ENCODE results near the gene C11orf65.
"Not testable (repeated sequence)": the region's sequence is repeated elsewhere in the genome, so short reads cannot be mapped to it uniquely, and the experiment has no call there.

C11orf65 gene

DNA sequence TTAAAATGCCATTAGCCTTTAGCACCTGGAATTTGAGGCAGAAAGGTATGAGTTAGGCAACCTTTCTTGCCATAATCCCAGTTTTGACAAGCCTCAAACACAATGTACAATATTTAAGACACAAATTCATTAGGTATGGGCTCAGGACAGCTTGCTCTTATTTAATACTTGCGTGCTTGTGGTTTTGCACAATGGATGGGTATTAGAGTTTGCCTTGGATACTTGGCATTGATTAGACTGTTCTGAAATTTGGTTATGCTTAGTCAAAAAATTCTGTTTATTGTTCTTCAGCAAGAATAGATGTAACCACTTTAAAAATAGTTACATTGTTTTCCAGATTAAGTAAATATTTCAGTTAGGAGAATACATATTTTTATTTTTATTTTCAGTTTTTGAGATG, 5.4 kb upstream of the C11orf65 start:
- H3K4me1 ChIP-seq (ENCODE audit: insufficient read depth, insufficient read length): no peaks in the 10 kb centered on the region
- DNase-seq (ENCODE audit: low read depth, low spot score): no peak
- H3K9ac ChIP-seq (ENCODE audit: insufficient read length, low read depth): no peak overlapping the region
- TF ChIP-seq SUZ12 (IDR thresholded peaks at IDR 0.05; ENCODE audit: extremely low read depth, insufficient read depth, insufficient read length) (no peak), ZNF274 (IDR thresholded peaks at IDR 0.05; ENCODE audit: low read depth, low read length) (no peak), YY1 (IDR thresholded peaks at IDR 0.05; ENCODE audit: insufficient read depth, insufficient read length) (no peak)
- H3K27me3 ChIP-seq (ENCODE audit: insufficient read depth, insufficient read length): no peaks in the 10 kb centered on the region
- H3K36me3 ChIP-seq (ENCODE audit: insufficient read depth, insufficient read length, low read length): peaks cover 25% of the 10 kb centered on the region
- no peaks in the 10 kb centered on the region for H3K9me3 ChIP-seq (ENCODE audit: insufficient read depth, low read length)
- no peak overlapping the region for H3K4me3 ChIP-seq (ENCODE audit: insufficient read length, low read depth)

DNA sequence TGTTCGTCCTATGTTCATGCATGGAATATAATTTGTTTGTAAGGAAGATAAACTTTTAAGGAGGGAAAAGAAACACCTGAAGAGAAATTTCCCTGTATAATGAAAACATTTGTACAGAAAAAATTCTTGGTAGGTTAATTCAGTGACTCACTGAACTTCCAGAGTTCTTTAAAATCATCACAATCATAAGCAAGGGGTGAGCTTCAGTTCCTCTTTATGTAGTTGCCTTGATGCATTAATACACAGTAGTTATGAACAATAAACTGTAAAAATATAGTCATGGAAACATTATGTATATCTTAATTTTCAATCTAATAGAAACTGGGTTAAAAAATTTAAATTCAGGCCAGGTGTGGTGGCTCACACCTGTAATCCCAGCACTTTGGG, 1.1 kb upstream of the C11orf65 start:
- H3K9ac ChIP-seq (ENCODE audit: insufficient read length, low read depth): no peak overlapping the region
- TF ChIP-seq ZNF274 (IDR thresholded peaks at IDR 0.05; ENCODE audit: low read depth, low read length) (no peak), SUZ12 (IDR thresholded peaks at IDR 0.05; ENCODE audit: extremely low read depth, insufficient read depth, insufficient read length) (no peak), YY1 (IDR thresholded peaks at IDR 0.05; ENCODE audit: insufficient read depth, insufficient read length) (no peak)
- DNase-seq (ENCODE audit: low read depth, low spot score): no peak
- no peaks in the 10 kb centered on the region for H3K4me1 ChIP-seq (ENCODE audit: insufficient read depth, insufficient read length)
- no peak overlapping the region for H3K4me3 ChIP-seq (ENCODE audit: insufficient read length, low read depth)
- no peaks in the 10 kb centered on the region for H3K36me3 ChIP-seq (ENCODE audit: insufficient read depth, insufficient read length, low read length)
- H3K27me3 ChIP-seq (ENCODE audit: insufficient read depth, insufficient read length): no peaks in the 10 kb centered on the region
- H3K9me3 ChIP-seq (ENCODE audit: insufficient read depth, low read length): no peaks in the 10 kb centered on the region

DNA sequence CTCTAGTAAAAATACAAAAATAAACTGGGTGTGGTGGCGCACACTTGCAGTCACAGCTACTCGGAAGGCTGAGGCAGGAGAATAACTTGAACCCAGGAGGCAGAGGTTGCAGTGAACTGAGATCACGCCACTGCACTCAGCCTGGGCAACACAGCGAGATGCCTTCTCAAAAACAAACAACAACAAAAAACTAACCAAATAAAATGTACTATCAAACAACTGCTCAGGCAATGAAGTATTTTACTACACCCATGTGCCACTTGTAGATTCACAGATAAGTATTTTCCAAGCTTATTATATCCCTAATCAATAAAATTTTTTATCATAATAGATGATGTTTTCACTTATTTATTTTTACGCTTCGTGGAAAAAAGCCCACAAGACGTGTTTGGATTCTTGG, 924 bp downstream of the C11orf65 start:
- TF ChIP-seq YY1 (IDR thresholded peaks at IDR 0.05; ENCODE audit: insufficient read depth, insufficient read length): no peak
- TF ChIP-seq ZNF274 (IDR thresholded peaks at IDR 0.05; ENCODE audit: low read depth, low read length): no peak
- TF ChIP-seq SUZ12 (IDR thresholded peaks at IDR 0.05; ENCODE audit: extremely low read depth, insufficient read depth, insufficient read length): no peak
- DNase-seq (ENCODE audit: low read depth, low spot score): no peak
- no peaks in the 10 kb centered on the region for H3K36me3 ChIP-seq (ENCODE audit: insufficient read depth, insufficient read length, low read length)
- H3K4me1 ChIP-seq (ENCODE audit: insufficient read depth, insufficient read length): no peaks in the 10 kb centered on the region
- H3K4me3 ChIP-seq (ENCODE audit: insufficient read length, low read depth): peak overlapping the region; percentile 76
- no peaks in the 10 kb centered on the region for H3K9me3 ChIP-seq (ENCODE audit: insufficient read depth, low read length)
- no peak overlapping the region for H3K9ac ChIP-seq (ENCODE audit: insufficient read length, low read depth)
- H3K27me3 ChIP-seq (ENCODE audit: insufficient read depth, insufficient read length): no peaks in the 10 kb centered on the region

DNA sequence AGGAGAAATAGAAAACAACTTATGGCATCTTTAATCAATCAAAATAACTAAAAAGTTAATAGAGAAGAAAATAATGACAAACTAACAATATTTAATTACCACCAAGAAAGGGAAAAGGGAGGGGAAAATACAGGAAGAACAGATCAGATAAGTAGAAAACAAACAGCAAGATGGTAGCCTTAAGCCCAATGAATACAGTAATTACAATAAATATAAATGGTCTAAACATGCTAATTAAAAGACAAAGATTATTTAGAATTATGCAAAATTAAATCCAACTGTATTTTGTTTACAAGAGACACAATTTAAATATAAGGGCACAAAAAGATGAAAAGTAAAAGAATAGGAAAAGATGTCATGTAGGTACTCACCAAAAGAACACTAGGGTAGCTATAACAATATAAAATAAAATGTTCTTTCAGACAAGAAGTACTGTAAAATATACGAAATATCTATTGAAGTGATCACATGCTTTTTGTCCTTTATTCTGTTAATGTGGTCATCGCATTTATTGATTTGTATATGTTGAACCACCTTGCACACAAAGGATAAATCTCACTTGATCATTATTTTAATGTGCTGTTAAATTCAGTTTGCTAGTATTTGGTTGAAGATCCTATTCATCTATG, 14.0 kb downstream of the C11orf65 start:
- no peak for DNase-seq (ENCODE audit: low read depth, low spot score)
- no peaks in the 10 kb centered on the region for H3K36me3 ChIP-seq (ENCODE audit: insufficient read depth, insufficient read length, low read length)
- no peak overlapping the region for H3K9ac ChIP-seq (ENCODE audit: insufficient read length, low read depth)
- TF ChIP-seq ZNF274 (IDR thresholded peaks at IDR 0.05; ENCODE audit: low read depth, low read length): no peak
- no peak for TF ChIP-seq SUZ12 (IDR thresholded peaks at IDR 0.05; ENCODE audit: extremely low read depth, insufficient read depth, insufficient read length)
- no peaks in the 10 kb centered on the region for H3K4me1 ChIP-seq (ENCODE audit: insufficient read depth, insufficient read length)
- no peaks in the 10 kb centered on the region for H3K27me3 ChIP-seq (ENCODE audit: insufficient read depth, insufficient read length)
- H3K9me3 ChIP-seq (ENCODE audit: insufficient read depth, low read length): peaks cover 11% of the 10 kb centered on the region; the same call in 1 of the 2 replicates
- no peak overlapping the region for H3K4me3 ChIP-seq (ENCODE audit: insufficient read length, low read depth)

DNA sequence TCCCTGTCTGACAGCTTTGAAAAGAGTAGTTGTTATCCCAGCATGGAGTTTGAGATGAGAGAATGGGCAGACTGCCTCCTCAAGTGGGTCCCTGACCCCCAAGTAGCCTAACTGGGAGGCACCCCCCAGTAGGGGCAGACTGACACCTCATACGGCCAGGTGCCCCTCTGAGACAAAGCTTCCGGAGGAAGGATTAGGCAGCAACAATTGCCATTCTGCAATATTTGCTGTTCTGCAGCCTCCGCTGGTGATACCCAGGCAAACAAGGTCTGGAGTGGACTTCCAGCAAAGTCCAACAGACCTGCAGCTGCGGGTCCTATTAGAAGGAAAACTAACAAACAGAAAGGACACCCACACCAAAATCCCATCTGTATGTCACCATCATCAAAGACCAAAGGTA, 25.9 kb downstream of the C11orf65 start:
- peaks cover 17% of the 10 kb centered on the region for H3K9me3 ChIP-seq (ENCODE audit: insufficient read depth, low read length)
- H3K4me3 ChIP-seq (ENCODE audit: insufficient read length, low read depth); H3K36me3 ChIP-seq (ENCODE audit: insufficient read depth, insufficient read length, low read length); H3K27me3 ChIP-seq (ENCODE audit: insufficient read depth, insufficient read length); DNase-seq (ENCODE audit: low read depth, low spot score); H3K4me1 ChIP-seq (ENCODE audit: insufficient read depth, insufficient read length); H3K9ac ChIP-seq (ENCODE audit: insufficient read length, low read depth): not testable (repeated sequence)

DNA sequence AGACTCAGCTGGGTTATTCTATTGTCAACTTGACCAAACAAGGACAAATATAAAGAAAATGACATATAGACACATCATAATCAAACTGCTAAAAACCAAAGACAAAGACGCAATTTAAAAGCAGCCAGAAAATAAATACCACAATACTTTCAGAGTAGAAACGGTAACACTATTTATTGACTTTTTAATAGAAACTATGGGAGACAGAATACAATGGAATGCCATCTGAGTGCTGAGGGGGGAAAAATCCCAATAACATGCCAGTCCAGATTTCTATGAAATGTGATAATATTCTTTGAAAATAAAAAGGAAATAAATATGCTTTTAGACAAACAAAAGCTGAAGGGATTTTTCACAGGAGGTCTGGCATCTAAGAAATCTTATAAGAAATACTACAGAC, 30.7 kb downstream of the C11orf65 start:
- TF ChIP-seq YY1 (IDR thresholded peaks at IDR 0.05; ENCODE audit: insufficient read depth, insufficient read length): no peak
- no peak for TF ChIP-seq ZNF274 (IDR thresholded peaks at IDR 0.05; ENCODE audit: low read depth, low read length)
- no peak for TF ChIP-seq SUZ12 (IDR thresholded peaks at IDR 0.05; ENCODE audit: extremely low read depth, insufficient read depth, insufficient read length)
- Histone ChIP-seq H3K9me3 (ENCODE audit: insufficient read depth, low read length) (peaks cover 18% of the 10 kb centered on the region), H3K36me3 (ENCODE audit: insufficient read depth, insufficient read length, low read length) (no peaks in the 10 kb centered on the region), H3K4me3 (ENCODE audit: insufficient read length, low read depth) (no peak overlapping the region), H3K27me3 (ENCODE audit: insufficient read depth, insufficient read length) (no peaks in the 10 kb centered on the region), H3K9ac (ENCODE audit: insufficient read length, low read depth) (no peak overlapping the region), H3K4me1 (ENCODE audit: insufficient read depth, insufficient read length) (no peaks in the 10 kb centered on the region)
- no peak for DNase-seq (ENCODE audit: low read depth, low spot score)

DNA sequence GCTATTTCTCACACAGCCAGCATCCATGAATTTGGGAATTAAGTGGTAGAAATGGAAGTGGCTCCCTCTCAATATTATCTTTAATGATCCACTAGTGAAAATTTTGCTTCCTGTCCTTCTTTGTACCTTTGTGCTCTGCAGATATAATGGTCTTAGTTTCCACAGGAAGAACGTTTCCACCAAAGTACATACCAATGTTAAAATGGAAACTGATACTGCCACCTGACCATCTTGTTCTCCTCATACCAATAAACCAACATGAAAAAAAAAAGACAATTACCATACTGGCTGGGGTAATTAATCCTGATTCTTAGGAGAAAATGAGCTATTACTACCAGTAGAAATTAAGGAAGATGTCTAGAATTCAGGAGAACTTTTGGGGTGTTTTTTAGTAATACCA, 32.3 kb downstream of the C11orf65 start:
- DNase-seq (ENCODE audit: low read depth, low spot score): no peak
- no peaks in the 10 kb centered on the region for H3K4me1 ChIP-seq (ENCODE audit: insufficient read depth, insufficient read length)
- H3K9ac ChIP-seq (ENCODE audit: insufficient read length, low read depth): no peak overlapping the region
- no peaks in the 10 kb centered on the region for H3K36me3 ChIP-seq (ENCODE audit: insufficient read depth, insufficient read length, low read length)
- H3K9me3 ChIP-seq (ENCODE audit: insufficient read depth, low read length): peaks cover 8% of the 10 kb centered on the region; the same call in 1 of the 2 replicates
- H3K27me3 ChIP-seq (ENCODE audit: insufficient read depth, insufficient read length): no peaks in the 10 kb centered on the region
- H3K4me3 ChIP-seq (ENCODE audit: insufficient read length, low read depth): no peak overlapping the region
- no peak for TF ChIP-seq YY1 (IDR thresholded peaks at IDR 0.05; ENCODE audit: insufficient read depth, insufficient read length)
- TF ChIP-seq ZNF274 (IDR thresholded peaks at IDR 0.05; ENCODE audit: low read depth, low read length): no peak
- TF ChIP-seq SUZ12 (IDR thresholded peaks at IDR 0.05; ENCODE audit: extremely low read depth, insufficient read depth, insufficient read length): no peak

DNA sequence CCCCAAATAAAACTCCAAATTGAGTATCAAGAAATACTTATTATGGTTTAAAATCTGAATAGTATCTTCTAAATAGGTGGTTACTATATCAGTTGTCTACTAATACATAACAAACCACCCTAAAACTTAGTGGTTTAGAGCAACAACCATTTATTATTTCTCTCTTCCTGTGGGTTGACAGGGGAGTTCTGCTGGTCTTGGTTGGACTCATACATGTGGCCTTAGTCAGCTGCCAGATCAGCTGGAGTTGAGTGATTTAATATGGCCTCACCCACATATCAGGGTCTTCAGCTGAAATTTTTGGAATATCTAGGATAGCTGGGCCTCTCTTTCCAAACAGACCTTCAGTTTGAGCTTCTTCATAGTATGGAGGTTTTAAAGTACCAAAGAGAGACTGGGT, 34.5 kb downstream of the C11orf65 start:
- Histone ChIP-seq H3K27me3 (ENCODE audit: insufficient read depth, insufficient read length) (no peaks in the 10 kb centered on the region), H3K4me1 (ENCODE audit: insufficient read depth, insufficient read length) (no peaks in the 10 kb centered on the region), H3K9ac (ENCODE audit: insufficient read length, low read depth) (no peak overlapping the region), H3K4me3 (ENCODE audit: insufficient read length, low read depth) (no peak overlapping the region), H3K9me3 (ENCODE audit: insufficient read depth, low read length) (peaks cover 7% of the 10 kb centered on the region; the same call in 1 of the 2 replicates), H3K36me3 (ENCODE audit: insufficient read depth, insufficient read length, low read length) (no peaks in the 10 kb centered on the region)
- DNase-seq (ENCODE audit: low read depth, low spot score): no peak
- no peak for TF ChIP-seq YY1 (IDR thresholded peaks at IDR 0.05; ENCODE audit: insufficient read depth, insufficient read length)
- no peak for TF ChIP-seq SUZ12 (IDR thresholded peaks at IDR 0.05; ENCODE audit: extremely low read depth, insufficient read depth, insufficient read length)
